ENCODE results near the gene PSMG4.

Gene PSMG4

DNA sequence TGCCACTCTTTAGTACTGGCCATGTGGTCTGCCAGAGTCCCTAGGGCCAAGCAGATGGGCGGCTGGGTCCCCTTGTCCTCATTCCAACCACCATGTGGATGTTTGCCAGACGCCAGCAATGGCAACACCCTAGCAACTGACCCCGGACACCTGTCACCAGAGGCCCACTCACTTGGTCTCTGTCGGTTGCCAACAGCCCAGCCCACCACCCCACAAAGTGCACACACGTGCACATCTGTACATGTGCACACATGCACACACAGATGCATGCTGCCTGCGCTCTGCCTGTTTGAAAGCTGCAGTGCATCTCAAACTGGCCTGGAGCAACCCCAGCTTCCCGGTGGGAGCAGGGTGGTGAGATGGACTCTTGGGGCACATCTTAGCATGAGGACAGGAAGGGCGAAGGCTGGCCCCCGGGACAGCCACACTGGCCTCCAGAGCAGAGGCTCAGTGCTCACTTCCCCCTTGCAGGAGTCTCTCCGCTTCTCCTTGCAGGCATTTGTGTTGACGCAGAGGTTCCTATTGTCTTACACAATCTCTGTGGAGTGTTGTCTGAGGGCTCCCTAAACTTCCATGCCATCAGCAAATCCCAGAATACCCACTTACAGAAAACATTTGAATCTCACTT lies 54.0 kb downstream of the PSMG4 start:
- no peak for DNase-seq

- DNase-seq, result no peak
Observed at GRCh38 chr6:3314176-3314575, 55.4 kb downstream of the PSMG4 start.

DNA sequence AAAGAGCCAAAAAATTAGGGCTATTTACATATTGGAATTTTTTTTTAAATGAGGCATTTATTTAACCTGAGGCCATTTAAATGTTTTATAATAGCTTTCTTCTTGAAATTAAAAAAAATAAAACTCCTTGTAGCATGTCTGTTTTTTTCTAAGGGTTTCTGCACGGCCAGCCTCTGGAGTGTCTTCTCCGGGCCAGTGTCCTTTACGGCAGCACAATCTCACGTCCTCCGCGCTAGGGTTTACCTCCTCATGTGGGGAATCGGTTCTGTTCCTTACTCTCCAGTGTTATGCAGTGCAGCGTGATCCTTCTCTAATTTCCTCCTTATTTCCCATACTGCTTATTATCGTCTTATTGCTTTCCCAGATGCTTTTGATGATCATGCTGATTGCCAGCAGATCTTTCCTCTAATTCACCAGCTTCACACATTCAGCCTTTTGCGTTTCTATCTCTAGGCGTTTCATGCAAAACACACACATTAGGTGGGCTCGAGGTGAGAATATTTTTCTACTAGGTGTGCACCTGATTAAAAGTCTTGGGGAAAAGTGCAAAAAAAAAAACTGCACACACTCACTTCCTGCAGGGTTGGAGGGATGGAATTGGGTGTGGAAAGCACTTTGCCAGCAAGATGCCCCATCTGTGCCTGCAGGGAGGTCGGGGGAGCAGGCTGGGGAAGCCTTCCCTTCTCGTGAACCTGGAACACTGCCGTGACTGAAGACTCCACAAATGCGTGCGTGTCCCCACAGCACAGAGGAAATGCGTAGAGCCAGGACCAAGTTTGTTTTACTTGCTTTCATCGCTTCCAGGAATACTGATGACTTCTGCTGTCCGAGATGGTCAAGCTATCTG lies 56.1 kb downstream of the PSMG4 start:
- no peak for DNase-seq

GRCh38 chr6:3315841-3316240 lies 57.1 kb downstream of the PSMG4 start:
- DNase-seq, result no peak

GRCh38 chr6:3316331-3316730 lies 57.6 kb downstream of the PSMG4 start:
- no peak for DNase-seq

DNA sequence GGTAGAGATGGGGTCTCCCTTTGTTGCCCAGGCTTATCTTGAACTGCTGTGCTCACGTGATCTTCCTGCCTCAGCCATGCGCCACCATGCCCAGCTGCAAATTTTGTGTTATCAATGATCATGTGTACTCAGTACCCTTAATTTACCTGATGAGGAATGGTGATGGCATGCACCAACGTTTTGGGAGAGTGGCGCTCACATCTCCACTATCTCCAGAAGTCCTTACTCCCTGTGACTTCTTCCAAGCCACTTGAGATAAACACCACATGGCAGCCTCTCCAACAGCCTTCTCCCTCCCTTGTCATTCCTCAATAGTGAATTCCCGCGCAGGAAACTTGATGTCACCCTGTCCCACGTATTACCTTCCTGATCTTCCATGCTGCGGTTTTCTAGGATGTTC lies 58.1 kb downstream of the PSMG4 start:
- DNase-seq, result no peak
